ENCODE results near the gene CABP2. TPM values are rescaled to one million over a fixed set of nuclear protein-coding genes. Genes with fewer than 3 reads are reported as not detected.

CABP2 gene
- total RNA-seq, 1 experiment from 2014 or later = not detected

DNA sequence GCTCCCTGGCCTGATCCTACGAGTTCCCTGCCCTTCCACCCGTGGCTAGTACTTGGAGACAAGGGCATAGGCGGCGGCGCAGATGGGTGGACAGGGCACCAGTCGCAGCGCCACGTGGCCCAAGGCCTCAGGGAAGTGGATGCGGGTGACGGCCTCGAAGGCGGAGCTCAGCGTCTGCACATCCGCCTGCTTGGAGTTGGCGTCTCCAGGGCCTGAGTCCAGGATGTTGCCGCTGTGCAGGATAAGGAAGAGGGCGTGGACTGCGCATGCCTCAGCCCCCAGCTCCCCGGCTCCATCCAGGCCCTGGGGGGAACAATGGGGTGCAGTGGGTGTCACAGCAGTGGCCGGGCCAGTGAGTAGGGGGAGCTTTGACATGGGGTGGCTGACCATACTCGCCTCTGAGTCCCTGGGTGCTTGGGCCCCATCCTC is 24.7 kb downstream of the CABP2 start:
- H3K79me2 ChIP-seq (ENCODE audit: low read depth) = peaks cover 15% of the 10 kb centered on the region
- TF ChIP-seq CTCF (conservative IDR thresholded peaks at IDR 0.05) = no peak
- no peak for TF ChIP-seq EZH2 (IDR thresholded peaks at IDR 0.05; ENCODE audit: low read depth)
- H3K4me3 ChIP-seq = no peak overlapping the region
- H3K9me2 ChIP-seq (ENCODE audit: insufficient read depth) = no peaks in the 10 kb centered on the region
- ChIA-PET CTCF (no interaction called here), POLR2A (ENCODE audit: unreplicated experiment) (interaction anchor here (0.6 kb wide), 1 partner anchor 15 kb away, joined by 3 read pairs; no protein-coding TSS in a partner anchor)
- peaks cover 9% of the 10 kb centered on the region for H3K4me1 ChIP-seq (replicated peaks; ENCODE audit: insufficient read depth)
- H4K20me1 ChIP-seq (ENCODE audit: insufficient read depth) = no peaks in the 10 kb centered on the region
- no peaks in the 10 kb centered on the region for H3K27me3 ChIP-seq (ENCODE audit: insufficient read depth, low read depth)
- no TSS peak for BruUV-seq (replicated peaks)
- H3K9me3 ChIP-seq (ENCODE audit: insufficient read depth, low read depth) = no peaks in the 10 kb centered on the region
- H3F3A ChIP-seq (ENCODE audit: insufficient read depth, low read depth) = peaks cover 15% of the 10 kb centered on the region; the same call in 1 of the 2 replicates
- DNase-seq = no peak
- intact Hi-C loops (cut with micrococcal nuclease; ENCODE audit: unreplicated experiment) = no loop called here
- H3K4me2 ChIP-seq = no peak overlapping the region
- no peak overlapping the region for H2AFZ ChIP-seq
- H3K27ac ChIP-seq = no peak overlapping the region
- H3K36me3 ChIP-seq (ENCODE audit: low read depth) = peaks cover 7% of the 10 kb centered on the region; the same call in 1 of the 2 replicates

- Histone ChIP-seq H3K4me2 (no peak overlapping the region), H3K9me2 (ENCODE audit: insufficient read depth) (no peaks in the 10 kb centered on the region), H3K36me3 (ENCODE audit: low read depth) (peaks cover 7% of the 10 kb centered on the region; the same call in 1 of the 2 replicates), H2AFZ (no peak overlapping the region), H3K27ac (no peak overlapping the region), H3K9me3 (ENCODE audit: insufficient read depth, low read depth) (no peaks in the 10 kb centered on the region), H3K4me1 (replicated peaks; ENCODE audit: insufficient read depth) (peaks cover 1% of the 10 kb centered on the region; the same call in 1 of the 2 replicates), H3K4me3 (no peak overlapping the region), H3K79me2 (ENCODE audit: low read depth) (peaks cover 7% of the 10 kb centered on the region), H4K20me1 (ENCODE audit: insufficient read depth) (0 out of 2 replicates have a peak, but pooled peaks cover 1% of the 10 kb centered on the region), H3K27me3 (ENCODE audit: insufficient read depth, low read depth) (no peaks in the 10 kb centered on the region), H3F3A (ENCODE audit: insufficient read depth, low read depth) (peaks cover 14% of the 10 kb centered on the region; the same call in 1 of the 2 replicates)
- DNase-seq = no peak
- TF ChIP-seq EZH2 (IDR thresholded peaks at IDR 0.05; ENCODE audit: low read depth) = no peak
- no peak for TF ChIP-seq CTCF (conservative IDR thresholded peaks at IDR 0.05)
- ChIA-PET CTCF (no interaction called here), POLR2A (ENCODE audit: unreplicated experiment) (no interaction called here)
- intact Hi-C loops (cut with micrococcal nuclease; ENCODE audit: unreplicated experiment) = no loop called here
- BruUV-seq (replicated peaks) = no TSS peak
These were observed 25.5 kb downstream of the CABP2 start for GRCh38 chr11:67497656-67498291.

DNA sequence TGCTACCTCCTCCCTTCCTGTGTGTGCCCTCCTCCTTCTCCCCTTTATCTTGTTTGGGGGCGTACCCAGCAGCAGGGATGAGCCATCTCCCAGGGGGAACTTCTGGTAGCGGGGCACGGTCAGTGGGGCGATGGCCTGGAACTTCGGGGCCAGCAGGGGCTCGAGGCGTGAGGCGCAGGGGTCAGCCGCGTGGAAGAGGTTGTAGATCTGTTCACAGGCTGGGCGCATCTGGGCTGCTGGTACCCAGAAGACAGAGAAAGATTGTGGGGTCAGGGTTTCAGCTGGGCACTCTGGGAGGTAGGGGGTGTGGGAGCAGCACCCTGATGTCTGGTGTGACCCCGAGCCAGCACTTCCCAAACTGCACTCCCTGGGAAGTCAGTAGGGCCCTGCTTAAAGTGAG is 27.1 kb downstream of the CABP2 start:
- BruUV-seq (replicated peaks) = no TSS peak
- H2AFZ ChIP-seq = no peak overlapping the region
- TF ChIP-seq CTCF (conservative IDR thresholded peaks at IDR 0.05) (no peak), EZH2 (IDR thresholded peaks at IDR 0.05; ENCODE audit: low read depth) (no peak)
- H3K4me1 ChIP-seq (replicated peaks; ENCODE audit: insufficient read depth) = no peaks in the 10 kb centered on the region
- ChIA-PET POLR2A (ENCODE audit: unreplicated experiment) (no interaction called here), CTCF (interaction anchor here (0.6 kb wide), 1 partner anchor 94 kb away, joined by 5 read pairs; the partner anchor contains the start of gene PPP1CA)
- H4K20me1 ChIP-seq (ENCODE audit: insufficient read depth) = 0 out of 2 replicates have a peak, but pooled peaks cover 5% of the 10 kb centered on the region
- intact Hi-C loops (cut with micrococcal nuclease; ENCODE audit: unreplicated experiment) = no loop called here
- H3K79me2 ChIP-seq (ENCODE audit: low read depth) = no peaks in the 10 kb centered on the region
- H3F3A ChIP-seq (ENCODE audit: insufficient read depth, low read depth) = peaks cover 13% of the 10 kb centered on the region; the same call in 1 of the 2 replicates
- H3K27ac ChIP-seq = no peak overlapping the region
- no peak overlapping the region for H3K4me2 ChIP-seq
- H3K36me3 ChIP-seq (ENCODE audit: low read depth) = peaks cover 6% of the 10 kb centered on the region; the same call in 1 of the 2 replicates
- no peak for DNase-seq
- no peaks in the 10 kb centered on the region for H3K9me3 ChIP-seq (ENCODE audit: insufficient read depth, low read depth)
- H3K9me2 ChIP-seq (ENCODE audit: insufficient read depth) = no peaks in the 10 kb centered on the region
- no peak overlapping the region for H3K4me3 ChIP-seq
- H3K27me3 ChIP-seq (ENCODE audit: insufficient read depth, low read depth) = no peaks in the 10 kb centered on the region

Measured in PC-9 (cell line).